ENCODE results near the gene COPG1.
"Not testable (repeated sequence)": the region's sequence is repeated elsewhere in the genome, so short reads cannot be mapped to it uniquely, and the experiment has no call there.

The COPG1 gene

GRCh38 chr3:129249284-129250065 lies at the start of gene COPG1:
Gene COPG1, plus strand, starts transcription at chr3:129249606. Its CDS starts 104 bp downstream, at chr3:129249710.
- peak; percentile 85 for DNase-seq (ENCODE audit: low read depth)

- no peak for DNase-seq (ENCODE audit: low read depth)
These were observed 44.9 kb upstream of the COPG1 start for GRCh38 chr3:129204473-129204872.

DNA sequence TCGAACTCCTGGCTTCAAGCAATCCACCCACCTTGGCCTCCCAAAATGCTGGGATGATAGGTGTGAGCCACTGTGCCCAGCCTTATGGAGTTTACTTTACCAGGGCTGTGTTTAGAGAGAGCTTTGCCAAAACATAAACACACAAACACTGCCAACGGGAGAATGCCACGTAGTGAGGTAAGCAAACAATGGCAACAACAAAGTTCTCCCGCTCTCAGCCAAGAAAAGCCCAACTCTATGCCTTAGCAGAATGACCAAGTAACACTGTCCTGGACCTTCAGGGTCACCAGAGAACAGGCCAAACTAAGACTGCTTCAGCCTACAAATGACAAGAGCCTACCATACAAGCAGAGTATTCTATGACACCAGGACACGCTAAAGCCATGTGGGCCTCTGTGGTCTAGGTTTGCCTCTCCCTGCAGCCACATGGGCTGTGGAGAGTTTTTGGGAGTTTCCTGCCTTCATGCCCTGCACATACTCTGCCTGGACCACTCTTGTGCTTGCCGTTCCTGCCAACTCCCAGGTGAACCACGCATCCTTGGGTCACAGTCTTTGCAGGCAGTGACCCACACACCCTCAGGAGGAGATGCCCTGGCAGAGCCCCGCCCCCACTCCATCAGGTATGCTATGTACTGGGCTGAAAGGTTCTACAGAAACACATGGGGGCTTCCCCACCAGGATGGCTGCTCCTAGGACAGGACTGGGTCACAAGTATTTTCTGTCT lies 44.1 kb upstream of the COPG1 start:
- no peak for DNase-seq (ENCODE audit: low read depth)

DNA sequence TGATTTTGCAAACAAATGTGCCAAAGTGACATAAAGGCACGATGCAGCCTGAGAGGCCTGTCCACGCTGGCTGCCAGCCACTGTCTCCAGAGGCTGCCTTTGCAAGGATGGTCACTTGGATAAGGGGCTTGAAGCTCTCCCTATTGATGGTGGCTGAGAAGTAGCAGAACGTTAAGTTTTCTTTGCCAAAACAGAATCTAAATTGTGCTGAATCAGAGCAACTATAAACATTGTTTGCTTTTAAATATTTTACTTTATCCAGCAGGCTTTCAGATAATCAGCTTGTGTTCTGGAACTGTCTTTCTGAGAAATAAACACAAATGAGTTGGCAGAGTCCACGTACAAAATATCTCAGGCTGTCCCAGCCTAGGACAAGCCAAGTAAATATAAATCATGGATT lies 41.9 kb upstream of the COPG1 start:
- DNase-seq (ENCODE audit: low read depth), result no peak

DNA sequence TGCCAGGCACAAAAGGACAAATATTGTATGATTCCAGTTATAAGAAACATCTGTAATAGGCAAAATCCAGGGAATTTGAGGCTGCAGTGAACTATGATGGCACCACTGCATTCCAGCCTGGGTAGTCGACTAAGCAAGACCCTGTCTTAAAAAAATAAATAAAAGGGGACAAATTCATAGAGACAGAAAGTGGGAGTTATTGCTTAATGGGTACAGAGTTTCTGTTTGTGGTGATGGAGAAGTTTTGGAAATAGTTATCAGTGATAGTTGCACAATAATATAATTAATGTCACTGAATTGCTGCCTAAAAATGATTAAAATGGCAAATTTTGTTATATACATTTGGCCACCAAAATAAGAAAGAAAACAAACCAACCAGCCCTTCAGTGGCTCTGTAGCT lies 38.1 kb upstream of the COPG1 start:
- DNase-seq (ENCODE audit: low read depth), result no peak

DNA sequence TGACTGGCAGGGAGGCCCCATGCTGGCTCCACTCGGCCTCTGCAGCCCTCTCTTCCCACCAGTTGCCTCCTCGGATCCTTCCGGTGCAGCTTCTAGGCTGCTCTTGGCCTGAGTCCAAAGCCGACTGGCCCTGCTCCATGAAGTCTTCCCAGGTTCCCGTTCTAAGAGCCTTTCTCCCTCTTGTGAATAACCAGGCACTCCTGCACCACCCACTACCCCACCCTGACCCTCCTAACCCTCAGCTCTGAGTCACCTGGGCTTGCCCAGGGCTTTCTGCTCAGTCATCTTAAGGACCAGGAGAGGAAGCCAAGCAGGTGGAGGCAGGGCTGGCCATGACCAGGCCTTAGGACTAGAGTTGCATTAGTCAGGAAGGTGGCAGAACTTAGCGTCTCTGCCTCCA lies 37.6 kb upstream of the COPG1 start:
- DNase-seq (ENCODE audit: low read depth), result no peak

- DNase-seq (ENCODE audit: low read depth), result no peak
These were observed 36.2 kb upstream of the COPG1 start for GRCh38 chr3:129213238-129213637.

DNA sequence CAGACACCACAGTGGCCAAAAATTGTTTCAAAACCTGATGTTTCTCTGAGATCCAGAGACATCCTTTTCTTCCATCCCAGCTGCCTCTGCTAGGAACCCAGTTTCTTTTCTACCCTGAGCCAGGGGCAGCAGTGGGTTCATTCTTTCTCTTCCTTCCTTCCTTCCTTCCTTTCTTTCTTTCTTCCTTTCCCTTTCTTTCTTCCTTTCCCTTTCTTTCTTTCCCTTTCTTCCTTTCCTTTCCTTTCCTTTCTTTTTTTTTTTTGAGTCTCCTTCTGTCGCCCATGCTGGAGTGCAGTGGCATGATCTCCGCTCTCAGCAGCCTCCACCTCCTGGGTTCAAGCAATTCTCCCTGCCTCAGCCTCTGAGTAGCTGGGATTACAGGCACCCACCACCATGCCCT lies 30.7 kb upstream of the COPG1 start:
- no peak for DNase-seq (ENCODE audit: low read depth)

- DNase-seq (ENCODE audit: low read depth), result not testable (repeated sequence)
These were observed 25.0 kb upstream of the COPG1 start for GRCh38 chr3:129224387-129224786.

GRCh38 chr3:129224984-129225393 lies 24.4 kb upstream of the COPG1 start:
- no peak for DNase-seq (ENCODE audit: low read depth)

DNA sequence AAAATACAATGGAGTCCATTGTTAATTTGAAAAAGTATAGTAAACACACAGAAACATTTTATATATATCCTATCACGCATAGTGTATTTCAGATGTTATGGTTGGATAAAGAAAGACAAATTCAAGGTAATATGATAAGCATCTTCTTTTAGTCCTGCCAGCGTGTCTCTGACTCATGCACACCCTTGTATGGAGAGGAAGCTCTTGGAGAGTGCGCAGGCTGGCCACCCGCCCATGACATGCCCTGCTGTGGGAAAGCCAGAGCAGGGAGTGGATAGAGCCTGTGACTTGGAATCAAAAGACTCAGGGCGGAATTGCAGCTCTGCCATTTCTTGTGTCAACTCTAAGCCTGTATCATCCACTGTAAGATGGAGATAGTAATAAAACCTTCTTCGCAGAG lies 23.0 kb upstream of the COPG1 start:
- DNase-seq (ENCODE audit: low read depth), result no peak

GRCh38 chr3:129228891-129229585 lies 20.4 kb upstream of the COPG1 start:
- no peak for DNase-seq (ENCODE audit: low read depth)

DNA sequence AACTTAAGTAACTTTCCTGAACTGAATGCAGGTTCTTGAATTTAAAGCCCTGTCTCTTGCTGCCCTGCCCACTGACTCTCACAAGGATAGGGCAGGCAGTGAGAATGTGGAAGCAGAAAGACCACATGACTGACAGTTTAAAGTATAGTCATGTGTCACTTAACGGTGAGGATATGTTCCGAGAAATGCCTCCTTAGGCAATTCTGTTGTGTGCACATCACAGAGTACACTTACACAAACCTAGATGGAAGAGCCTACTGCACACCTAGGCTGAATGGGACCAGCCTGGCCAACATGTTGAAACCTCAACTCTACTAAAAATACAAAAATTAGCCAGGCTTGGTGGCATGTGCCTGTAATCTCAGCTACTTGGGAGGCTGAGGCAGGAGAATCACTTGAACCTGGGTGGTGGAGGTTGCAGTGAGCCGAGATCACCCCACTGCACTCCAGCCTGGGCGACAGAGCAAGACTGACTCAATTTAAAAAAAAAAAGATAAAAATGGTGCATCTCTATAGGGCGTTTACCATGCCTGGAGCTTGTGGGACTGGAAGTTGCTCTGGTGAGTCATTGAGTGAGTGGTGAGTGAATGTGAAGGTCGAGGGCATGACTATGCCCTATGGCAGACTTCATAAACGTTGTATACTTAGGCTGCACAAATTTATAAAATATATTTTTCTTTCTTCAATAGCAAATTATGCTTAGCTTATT lies 18.9 kb upstream of the COPG1 start:
- no peak for DNase-seq (ENCODE audit: low read depth)

DNA sequence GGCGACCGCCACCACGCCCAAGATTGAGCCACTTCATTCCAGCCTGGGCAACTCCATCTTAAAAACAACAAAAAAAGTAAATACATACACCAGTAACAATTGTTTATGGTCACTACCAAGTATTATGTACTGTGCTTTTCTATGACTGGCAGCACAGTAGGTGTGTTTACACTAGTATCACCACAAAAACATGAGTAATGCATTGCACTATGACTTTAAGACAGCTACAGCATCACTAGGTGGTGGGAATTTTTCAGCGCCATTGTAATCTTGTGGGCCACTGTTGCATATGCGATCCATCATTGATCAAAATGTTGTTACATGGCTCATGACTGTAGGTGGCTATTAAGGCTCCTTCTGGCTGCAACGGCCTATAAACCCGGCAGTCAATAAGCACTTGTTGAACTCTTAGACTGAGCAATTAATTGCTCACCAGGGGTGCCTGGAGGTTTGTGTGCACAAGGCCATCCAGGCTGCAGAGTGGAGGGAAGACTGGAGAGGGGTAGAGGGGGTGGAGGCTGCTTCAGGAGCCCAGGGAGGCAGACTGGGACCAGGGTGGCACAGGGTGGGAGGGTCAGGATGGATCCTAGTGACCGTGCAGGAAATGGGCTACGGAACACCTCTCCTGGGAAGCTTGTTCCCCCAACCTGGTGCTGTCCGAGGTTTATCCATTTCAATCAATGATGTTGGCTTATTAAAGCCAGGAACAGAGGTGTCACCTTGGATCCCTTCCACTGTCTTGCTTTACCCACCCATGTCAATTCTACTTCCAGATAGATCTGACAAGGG lies 17.9 kb upstream of the COPG1 start:
- DNase-seq (ENCODE audit: low read depth), result no peak

DNA sequence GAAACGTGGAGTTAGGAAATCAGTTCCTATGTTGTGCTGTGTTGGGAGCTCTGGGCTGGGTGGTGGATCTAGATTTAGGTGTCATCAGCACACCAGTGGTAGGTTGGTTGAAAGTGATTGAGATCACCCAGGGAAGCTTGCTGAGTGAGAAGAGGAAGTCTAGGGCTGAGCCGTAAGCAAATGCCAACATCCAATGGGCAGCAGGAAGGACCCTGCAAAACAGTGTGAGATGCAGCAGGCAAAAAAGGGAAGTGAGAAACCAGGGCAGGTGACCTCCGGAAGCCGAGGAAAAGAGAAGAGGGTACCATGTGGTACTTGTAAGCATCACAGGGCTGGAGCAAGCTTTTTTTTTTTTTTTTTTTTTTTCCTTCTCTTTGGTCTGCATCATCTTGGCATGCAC lies 15.9 kb upstream of the COPG1 start:
- no peak for DNase-seq (ENCODE audit: low read depth)

- no peak for DNase-seq (ENCODE audit: low read depth)
These were observed 15.0 kb upstream of the COPG1 start for GRCh38 chr3:129234441-129234840.

DNA sequence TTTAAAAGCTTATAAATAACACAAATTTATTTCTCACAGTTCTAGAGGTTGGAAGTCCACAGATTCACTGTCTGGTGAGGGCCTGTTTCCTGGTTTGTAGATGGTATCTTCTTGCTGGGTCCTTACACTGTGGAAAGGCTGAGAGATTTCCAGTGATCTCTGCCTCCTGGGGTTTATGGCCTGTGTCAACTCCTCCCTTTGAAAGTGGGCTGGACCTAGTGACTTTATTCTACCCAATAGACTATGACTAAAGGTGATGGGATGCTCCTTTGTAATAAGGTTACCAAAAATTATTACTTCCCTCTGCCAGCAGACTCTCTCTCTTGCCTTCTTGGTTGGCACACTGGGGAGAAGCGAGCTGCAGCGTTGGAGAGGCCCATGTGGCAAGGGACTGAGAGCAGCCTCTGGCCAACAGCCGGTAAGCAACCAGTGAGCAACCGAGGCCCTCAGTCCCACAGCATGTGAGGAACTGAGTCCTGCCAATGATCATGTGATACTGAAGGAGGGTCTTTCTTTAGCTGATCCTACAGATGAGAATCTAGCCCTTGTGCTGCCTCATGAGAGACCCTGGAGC lies 14.0 kb upstream of the COPG1 start:
- no peak for DNase-seq (ENCODE audit: low read depth)

GRCh38 chr3:129238945-129239705 lies 10.3 kb upstream of the COPG1 start:
- no peak for DNase-seq (ENCODE audit: low read depth)

- no peak for DNase-seq (ENCODE audit: low read depth)
These were observed 9.4 kb upstream of the COPG1 start for GRCh38 chr3:129239991-129240390.

DNA sequence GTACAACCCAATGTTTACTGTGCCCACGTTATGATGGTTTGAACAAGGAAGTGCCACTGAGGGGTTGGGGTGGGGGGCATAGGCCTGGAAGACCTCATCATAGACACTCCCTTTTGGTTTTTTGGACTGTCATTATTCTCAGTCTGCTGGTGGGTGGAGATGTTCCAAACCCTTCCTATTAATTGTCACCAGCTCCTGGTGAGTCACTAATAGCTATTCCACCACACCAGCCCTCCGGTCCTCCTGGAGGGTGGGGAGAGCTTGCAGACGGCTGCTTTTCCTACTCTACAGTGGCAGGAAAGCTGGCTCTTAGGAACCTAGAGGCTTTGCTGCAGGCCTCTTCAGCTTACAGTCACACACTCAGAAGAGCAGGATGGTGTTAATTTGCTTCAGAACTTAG lies 9.0 kb upstream of the COPG1 start:
- DNase-seq (ENCODE audit: low read depth), result no peak

Data from activated T-cell treated with anti-CD3 and anti-CD28 coated beads for 24 hours (primary cell).